SK-N-SH (cell line): ENCODE measurements around the gene PRM3.

Experiments
- CTCF ChIP-seq: fragments of 200-600 bp; sonication (generic); IDR thresholded peaks from 2 replicates; pipeline ENCODE4 v1.6.1; 2017; ENCODE audit warnings: antibody characterized with exemption, mild to moderate bottlenecking, moderate library complexity
- EP300 ChIP-seq, 2 experiments: IDR thresholded peaks; 2 replicates each; pipeline versions ENCODE4 v1.4.0 to v1.6.1; 2012; ENCODE audit warnings: borderline replicate concordance in 1 of 2, low read depth in 1 of 2, low read length in 1 of 2
- MAX ChIP-seq: IDR thresholded peaks from 2 replicates; pipeline ENCODE4 v1.4.0; 2012; ENCODE audit warnings: low read depth
- MXI1 ChIP-seq: IDR thresholded peaks from 2 replicates; pipeline ENCODE4 v1.6.1; 2012; ENCODE audit warnings: mild to moderate bottlenecking, low read depth, low read length, improper control_type of control experiment
- RAD21 ChIP-seq: IDR thresholded peaks from 2 replicates; pipeline ENCODE4 v1.6.1; 2012; ENCODE audit warnings: mild to moderate bottlenecking, low read length
- TEAD4 ChIP-seq: IDR thresholded peaks from 2 replicates; pipeline ENCODE4 v1.4.0; 2012; ENCODE audit warnings: mild to moderate bottlenecking, borderline replicate concordance; ENCODE audit not compliant: insufficient read depth
- YY1 ChIP-seq: IDR thresholded peaks from 2 replicates; pipeline ENCODE4 v1.4.0; 2012; ENCODE audit warnings: low read depth, mild to moderate bottlenecking

GRCh38 chr16:11299865-11300559 lies 26.6 kb upstream of the PRM3 start:
- TF ChIP-seq CTCF: no peak
- TF ChIP-seq MAX: no peak
- TF ChIP-seq MXI1: no peak
- no peak for TF ChIP-seq RAD21
- no peak for TF ChIP-seq YY1
- no peak for TF ChIP-seq EP300 (IDR thresholded peaks at IDR 0.05; ENCODE audit: borderline replicate concordance in 1 of 2, low read depth in 1 of 2, low read length in 1 of 2)
- TF ChIP-seq TEAD4: no peak
